HG02981 (cell line): Measurements from ENCODE around the gene NEMP1.
"Not testable (repeated sequence)": the region's sequence is repeated elsewhere in the genome, so short reads cannot be mapped to it uniquely, and the experiment has no call there.

Source experiments
- ATAC-seq: cut with Tn5 transposase; IDR thresholded peaks from one replicate; pipeline ENCODE4 v1.9.1; 2021; ENCODE audit warnings: mild to moderate bottlenecking, moderate library complexity; ENCODE audit not compliant: unreplicated experiment

The NEMP1 gene

DNA sequence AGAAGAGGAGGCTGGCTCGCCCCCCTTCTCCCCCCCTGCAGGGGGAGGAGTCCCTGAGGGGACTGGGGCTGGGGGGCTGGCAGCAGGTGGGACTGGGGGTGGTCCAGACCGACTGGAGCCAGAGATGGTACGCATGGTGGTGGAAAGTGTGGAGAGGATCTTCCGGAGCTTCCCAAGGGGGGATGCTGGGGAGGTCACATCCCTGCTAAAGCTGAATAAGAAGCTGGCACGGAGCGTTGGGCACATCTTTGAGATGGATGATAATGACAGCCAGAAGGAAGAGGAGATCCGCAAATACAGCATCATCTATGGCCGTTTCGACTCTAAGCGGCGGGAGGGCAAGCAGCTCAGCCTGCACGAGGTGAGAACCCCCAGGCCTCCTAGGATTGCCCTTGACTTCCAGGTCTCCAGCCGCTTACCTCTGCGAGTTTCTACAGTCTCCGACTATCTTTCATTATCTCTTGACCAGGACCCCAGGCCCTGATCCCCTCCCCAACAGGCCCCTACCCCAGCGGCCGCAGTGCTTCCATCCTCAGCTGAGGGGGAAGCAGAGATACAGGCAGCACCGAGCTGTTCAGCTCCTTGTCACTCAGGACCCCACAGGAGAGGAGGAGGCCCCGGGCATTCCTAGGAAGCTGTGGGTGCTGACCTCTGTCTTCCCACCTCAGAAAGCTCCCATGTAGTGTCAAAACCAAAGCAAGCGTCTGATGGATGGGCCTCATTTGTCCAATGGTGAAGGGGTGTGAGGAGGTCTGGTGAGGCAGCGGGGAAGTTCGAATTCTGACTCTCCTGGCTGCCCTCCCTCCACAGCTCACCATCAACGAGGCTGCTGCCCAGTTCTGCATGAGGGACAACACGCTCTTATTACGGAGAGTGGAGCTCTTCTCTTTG, 13.3 kb upstream of the NEMP1 start:
- ATAC-seq = no peak

DNA sequence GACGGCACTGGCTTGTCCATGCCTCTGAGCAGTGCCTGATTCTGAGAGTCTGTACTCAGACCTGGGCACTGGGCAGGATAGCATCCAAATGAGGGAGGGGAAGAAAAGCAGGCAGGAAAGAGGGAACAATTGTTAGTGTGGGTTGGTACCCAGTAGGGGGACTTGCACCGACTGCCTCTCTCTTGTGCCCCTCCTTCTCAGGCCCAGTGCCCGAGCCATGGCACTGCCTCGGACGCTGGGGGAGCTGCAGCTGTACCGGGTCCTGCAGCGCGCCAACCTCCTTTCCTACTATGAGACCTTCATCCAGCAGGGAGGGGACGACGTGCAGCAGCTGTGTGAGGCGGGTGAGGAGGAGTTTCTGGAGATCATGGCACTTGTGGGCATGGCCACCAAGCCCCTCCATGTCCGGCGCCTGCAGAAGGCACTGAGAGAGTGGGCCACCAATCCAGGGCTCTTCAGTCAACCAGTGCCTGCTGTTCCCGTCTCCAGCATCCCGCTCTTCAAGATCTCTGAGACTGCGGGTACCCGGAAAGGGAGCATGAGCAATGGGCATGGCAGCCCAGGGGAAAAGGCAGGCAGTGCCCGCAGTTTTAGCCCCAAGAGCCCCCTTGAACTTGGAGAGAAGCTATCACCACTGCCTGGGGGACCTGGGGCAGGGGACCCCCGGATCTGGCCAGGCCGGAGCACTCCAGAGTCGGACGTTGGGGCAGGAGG, 12.5 kb upstream of the NEMP1 start:
- no peak for ATAC-seq

DNA sequence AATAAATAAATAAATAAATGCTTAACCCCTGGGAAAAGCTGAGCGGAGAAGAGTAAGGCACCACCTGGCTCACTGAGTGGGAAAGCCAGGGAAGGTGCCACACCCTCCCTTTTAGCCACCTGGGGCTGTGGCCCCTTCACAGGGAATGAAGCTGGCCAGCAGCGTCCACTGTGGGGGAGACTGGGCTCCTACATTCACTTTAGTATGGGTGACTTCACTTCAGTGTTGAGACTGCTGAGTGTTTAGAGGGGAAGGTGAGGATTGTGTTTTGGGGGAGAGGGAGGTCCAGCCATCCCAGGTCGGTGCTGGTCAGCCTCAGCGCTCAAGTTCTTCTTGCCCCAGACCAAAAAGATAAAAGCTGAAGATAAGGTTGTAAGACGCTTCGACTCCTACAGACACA, 11.9 kb upstream of the NEMP1 start:
- no peak for ATAC-seq

DNA sequence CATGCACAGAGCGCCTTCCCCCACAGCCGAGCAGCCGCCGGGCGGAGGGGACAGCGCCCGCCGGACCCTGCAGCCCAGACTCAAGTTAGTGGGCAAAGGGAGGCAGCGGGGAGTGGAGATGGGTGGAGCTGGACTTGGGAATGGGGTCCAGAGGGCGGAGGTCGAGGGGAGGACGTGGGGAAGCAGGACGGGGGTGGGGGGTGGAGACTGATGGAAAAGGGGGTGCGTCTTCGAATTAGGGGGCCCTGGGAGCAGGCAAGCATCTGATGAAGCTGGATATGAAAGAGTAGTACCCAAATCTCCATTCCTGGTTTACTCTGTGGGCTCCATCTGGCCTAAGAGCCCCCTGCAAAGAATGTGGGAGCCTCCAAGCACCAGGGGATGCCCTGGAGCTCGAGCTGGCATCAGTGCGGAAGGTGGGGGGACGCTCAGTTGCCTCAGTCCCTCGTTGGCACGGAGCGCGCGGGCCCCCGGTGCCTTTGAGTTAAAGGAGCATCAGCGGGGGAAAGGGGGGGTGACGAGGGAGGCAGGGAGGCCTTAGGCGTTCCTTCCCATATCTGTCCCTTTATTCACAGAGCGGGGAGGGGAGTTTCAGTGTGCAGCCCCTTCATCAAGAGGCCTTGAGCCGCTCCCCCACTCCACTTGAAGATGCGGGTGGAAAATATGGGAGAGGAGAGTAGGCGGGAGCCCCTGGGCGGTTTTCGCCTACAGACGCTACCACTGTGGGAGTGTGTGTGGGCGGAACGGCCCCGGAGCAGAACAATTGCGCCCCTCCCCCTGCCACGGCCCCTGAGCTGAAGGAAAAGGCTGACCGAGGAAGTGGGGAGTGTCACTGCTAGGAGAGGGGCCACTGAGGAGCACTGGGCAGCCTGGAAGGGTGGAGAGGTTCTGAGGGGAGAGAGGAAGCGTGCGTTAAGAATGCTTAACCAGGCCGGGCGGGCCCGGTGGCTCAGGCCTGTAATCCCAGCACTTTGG, 11.0 kb upstream of the NEMP1 start:
- no peak for ATAC-seq

DNA sequence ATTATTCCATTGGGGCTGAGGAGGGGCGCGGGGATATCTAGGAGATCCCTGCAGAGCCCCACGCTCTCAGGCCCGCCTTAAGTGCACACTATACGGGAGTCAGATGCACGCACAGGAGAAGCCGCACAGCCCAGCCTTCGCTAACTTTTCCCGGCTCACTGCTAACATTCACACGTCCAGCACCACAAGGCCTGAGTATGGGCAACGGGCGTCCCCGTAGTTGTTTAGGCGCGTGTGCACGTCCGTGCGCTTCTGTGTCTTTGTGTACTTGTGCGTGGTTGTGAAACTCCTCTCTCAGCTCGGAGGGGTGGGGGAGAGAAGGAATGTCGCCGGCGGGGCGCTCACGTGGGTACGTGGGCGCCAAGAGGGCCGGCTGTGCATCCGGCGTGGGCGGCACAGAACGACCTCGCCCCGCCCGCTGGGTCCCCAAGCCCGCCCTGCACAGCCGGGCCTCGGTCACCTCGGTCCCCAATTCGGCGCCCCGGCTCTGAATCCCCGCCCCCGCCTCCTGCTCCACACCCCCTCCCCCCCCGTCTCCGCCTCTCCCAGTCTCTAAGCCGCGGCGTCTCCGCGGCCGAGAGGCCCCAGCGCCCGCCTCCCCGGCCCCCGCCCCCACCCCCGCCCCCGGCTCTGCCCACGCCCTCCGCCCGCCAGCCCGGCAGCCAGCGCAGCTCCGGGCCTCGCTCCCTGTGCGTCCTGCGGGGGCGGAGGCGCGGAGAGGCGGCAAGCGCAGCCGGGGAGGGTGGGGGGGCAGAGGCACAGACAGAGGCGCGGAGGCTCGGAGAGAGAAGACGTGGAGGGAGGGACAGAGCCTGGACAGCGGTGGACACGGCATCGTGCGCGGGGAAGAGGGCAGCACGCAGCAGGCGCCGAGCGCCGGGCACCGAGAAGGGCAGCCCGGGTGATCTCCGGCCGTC, 10.0 kb upstream of the NEMP1 start, which contains the start of gene NAB2:
NAB2 (plus strand) TSS at position 761 of the 917 bp plus-strand sequence. CDS start 158 bp downstream, outside the sequence.
- peak; percentile 55 for ATAC-seq

DNA sequence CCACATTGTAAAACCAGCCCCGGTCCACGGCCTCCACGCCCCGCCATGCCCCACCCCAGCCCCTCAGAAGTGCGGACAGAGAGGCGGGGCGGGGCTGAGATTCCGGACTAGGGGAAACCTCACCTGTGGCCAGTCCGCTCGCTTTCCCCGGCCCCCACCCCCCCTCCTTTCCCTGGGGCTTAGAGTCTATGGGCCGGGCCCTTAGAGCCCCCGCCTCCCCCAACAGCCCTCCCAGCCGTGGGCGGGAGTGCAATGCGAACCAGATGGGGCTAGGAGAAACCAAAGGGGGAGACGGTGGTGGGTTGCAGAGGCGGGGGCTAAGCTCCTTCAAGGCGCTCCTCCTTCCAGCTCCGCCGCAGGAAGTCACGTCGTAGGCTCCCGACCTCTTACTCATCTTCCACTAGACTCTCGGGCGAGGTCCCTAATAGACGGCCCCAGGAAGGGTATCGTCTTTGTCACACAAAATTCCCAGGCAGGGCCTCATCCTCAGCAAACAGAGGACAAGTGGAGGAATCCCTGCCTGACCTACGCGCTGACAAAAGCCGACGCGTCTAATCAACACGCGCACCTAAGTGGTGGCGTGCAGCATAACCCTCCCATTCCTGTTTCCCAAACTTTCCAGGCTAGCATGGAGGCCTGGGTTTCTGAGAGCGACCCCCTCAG, 9.2 kb upstream of the NEMP1 start:
- ATAC-seq = peak; percentile 31

DNA sequence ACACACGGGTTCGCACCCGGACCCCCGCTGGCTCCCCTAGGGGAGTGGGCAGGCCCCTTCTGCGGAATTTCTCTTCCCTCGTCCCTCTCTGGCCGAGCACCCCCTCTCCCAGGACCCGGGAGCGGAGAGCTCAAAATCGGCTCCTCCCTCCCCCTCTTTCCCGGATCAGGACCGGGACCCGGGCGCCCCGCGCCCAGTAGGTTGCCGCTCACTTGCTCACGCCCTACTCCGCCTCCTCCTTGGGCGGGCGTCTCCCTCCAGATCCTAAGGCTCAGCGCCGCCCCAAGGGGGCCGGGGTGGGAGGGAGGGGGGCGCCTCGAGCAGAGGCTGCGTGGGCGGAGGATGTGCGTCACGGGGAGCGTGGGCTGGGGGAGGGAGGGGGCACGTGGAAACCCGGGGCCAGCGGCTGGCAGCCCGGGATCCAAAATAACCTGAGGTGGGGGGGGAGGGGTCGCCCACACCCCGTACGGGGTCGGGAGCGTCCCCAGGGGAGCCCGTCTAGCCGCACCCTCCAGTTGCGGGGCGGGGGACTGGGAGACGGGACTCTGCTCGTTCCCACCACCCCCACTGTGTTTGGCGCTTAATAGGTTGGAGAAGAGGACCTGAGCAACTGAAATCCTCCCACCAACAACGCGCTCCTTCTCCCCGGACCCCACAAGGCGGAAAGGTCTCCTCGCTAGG, 8.6 kb upstream of the NEMP1 start:
- ATAC-seq = peak; percentile 18

DNA sequence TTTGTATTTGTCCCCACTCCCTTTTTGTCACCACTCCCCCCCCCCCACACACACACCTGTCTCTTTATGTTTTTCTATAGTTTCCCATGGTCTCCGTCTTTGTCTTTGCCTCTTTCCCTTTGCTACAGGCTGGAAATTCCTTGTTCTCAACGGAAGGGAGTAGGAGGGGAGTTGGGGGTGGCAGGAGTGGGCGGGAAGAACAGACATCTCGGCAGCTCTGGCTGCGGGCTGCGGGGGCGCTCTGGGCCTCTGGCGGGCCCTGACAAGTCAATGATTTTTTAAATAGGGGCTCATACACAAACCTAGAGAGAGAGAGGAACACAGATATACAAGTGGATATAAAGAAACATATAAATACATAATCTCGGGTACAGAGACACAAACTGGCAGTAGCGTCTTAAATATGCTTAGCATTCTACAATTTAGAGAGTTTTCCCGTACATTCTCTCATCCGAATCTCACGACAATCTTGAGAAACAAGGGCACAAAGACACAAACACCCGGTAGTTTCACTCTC, 8.0 kb upstream of the NEMP1 start:
- no peak for ATAC-seq

DNA sequence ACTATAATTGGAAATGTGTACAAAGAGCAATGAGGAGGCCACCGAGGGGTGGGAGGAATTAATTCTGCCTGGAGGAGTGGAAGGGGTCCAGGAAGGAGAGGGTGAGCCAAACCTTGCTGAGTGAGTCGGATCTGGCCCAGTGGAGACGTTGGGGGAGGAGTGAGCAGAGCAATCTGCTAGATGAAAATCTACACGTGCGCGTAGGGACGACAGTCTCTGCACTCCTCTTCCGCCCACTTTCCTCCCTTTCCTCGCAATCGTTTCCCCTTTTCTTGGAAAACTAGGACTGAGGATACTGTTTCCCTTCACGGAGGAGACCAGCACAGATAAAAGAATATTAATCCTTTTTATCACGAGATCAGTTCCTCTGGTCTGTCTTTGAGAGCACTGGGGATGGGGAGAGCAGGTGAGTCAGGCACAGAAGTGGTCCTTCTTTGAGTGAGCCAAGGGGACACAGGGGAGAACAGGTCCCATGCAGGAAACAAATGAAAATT, 7.5 kb upstream of the NEMP1 start:
- ATAC-seq = no peak

DNA sequence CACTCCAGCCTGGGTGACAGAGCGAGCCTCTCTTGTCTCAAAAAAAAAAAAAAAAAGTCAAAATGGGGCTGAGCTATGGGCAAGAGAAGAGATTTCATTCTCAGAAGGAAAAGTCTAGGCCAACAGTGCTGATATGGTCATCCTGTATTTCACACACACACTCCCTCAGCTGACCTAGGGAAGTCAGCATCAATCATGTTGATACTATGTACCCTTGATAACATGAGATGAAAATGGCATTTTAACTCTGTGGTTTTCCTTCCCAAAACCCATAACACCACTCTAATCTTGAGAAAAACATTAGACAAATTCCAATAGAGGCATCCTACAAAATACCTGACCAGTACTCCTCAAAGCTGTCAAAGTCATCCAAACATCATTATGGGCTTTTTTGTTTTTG, 2.3 kb upstream of the NEMP1 start:
- ATAC-seq = no peak

DNA sequence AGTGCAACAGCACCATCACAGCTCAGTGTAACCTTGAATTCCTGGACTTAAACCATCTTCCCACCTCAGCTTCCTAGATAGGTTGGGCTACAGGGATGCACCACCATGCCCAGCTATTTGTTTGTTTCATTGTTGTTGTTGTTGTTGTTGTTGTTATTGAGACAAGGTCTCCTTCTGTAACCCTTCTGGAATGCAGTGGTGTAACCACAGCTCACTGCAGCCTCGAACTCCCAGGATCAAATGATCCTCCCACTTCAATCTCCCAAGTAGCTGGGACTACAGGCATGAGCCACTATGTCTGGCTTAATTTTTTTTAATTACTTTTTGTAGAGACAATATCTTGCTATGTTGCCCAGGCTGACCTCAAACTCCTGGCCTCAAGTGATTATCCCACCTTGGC, 1.2 kb upstream of the NEMP1 start:
- ATAC-seq = no peak

DNA sequence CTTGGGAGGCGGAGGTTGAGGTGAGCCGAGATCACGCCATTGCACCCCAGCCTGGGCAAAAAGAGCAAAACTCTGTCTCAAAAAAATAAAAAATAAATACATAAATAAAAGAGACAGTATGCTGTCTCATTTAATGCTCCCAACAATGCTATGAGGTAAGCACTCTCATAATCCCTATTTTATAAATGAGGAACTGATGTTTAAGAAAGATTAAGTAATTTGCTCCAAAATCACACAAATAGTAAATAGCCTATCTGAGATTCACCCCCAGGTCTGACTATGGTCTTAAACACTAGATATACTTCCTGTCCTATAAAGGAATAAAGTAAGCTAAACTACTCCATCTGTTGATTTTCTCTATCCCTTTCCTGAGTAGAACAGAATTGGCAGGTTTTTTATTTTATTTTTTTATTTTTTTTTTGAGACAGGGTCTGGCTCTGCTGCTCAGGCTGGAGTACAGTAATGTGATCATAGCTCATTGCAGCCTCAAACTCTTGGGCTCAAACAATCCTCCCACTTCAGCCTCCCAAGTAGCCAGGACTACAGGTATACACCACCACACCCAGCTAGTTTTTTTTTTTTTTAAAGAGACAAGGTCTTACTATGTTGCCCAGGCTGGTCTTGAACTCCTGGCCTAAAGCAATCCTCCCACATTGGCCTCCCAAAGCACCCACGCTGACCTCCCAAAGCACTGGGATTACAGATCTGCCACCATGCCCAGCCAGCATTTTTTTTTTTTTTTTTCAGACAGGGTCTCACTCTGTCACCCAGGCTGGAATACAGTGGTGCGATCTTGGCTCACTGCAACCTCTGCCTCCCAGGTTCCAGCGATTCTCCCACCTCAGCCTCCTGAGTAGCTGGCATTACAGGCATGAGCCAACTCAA, 4.8 kb downstream of the NEMP1 start:
- ATAC-seq = not testable (repeated sequence)

DNA sequence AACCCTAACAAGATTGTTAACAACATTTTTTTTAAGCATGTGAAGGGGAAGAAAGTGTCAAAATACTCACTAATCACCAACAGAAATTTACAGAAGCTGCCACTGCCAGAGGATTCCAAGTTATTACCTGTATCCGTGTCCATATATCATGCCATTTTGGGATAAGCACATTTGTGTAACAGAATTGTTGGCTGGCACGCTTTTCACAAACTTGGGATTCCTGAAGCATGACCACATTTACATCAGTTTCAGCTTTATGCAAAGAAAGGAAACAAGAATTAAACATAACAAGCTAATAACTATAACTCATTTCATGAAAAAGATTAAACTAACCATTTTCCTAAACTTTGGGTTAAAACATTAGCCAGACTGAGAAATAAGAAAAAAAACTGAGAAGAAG, 5.9 kb downstream of the NEMP1 start:
- no peak for ATAC-seq

DNA sequence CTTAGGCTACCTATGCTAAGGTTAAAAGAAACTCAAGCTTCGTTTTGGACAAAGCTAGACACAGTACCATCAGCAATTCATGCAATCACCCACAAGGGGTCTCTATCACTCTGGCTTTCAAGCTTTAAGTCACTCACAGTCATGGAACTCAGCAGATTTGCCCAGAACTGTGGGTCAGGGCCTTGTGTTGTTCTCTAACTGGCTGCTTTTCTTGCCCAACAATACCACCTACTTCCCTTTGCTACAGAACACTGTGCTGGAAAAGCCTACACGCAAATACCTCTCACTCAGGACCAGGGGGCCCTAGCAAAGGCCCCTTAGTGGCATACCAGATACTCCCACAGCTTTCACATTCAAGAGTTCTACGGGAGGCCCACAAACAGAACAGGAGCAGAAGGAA, 9.1 kb downstream of the NEMP1 start:
- ATAC-seq = no peak

DNA sequence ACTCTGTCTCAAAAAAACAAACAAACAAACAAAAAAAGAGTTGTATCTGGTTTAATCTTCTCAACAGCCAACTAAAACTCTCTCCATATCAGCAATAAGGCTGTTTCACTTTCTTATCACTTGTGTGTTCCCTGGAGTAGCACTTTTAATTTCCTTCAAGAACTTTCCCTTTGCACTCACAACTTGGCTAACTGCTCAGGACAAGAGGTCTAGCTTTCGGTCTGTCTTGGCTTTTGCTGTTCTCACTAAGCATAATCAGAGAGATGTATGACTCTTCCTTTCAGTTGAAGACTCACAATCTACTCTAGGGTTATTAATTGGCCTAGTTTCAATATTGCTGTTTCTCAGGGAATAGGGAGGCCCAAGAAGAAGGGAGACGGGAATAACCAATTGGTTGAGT, 12.3 kb downstream of the NEMP1 start:
- no peak for ATAC-seq

DNA sequence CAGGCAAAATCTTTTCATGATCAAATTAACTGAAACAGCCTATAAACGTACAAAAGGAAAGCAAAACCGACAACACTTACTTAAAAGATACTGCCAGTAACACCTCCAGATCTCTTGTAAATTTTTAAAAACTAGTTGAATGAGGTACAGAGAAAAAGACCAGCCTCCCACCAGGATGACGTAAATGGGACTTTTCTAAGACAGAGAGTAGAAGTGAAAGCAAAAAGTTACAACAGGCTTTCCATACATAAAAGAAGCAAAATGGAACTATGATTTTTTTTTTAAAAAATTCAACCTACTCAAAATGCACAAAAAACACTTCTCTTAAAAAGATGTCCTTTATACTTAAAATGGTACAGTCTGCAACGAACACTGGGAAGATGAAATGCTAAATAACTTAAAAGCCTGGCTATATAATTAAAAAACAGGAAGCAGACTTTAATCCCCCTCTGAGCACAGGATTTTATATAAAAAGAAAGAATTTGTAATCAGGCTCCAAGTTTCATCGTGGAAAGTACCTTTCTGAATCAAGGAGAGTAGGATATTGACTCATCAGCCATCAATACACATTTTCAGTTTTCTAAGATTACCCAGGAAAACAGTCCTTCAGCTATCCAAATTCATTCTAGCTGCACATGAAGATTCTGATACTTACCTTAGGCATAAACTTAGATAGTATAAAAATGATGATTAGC, 14.5 kb downstream of the NEMP1 start:
- ATAC-seq = peak; percentile 73

DNA sequence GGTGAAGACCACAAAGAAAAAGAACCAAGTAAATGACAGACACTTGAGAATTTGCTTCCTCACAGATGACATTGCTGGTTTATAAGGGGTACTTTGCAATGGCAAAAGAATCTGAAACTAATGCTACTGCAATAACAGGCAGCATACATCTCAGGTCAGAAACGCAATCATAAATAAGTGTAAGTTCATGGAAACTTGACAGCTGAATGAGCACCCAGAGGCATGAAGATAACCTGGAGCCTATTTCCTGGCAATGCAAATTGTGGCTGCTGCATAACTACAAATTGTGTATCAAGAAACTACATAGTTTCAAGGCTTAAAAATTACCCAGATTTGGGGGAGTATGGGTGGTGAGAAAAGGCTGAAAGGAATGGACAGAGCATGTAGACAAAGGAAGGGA, 20.1 kb downstream of the NEMP1 start:
- ATAC-seq = peak; percentile 54
